ENCODE results near the gene SNTA1.

Gene SNTA1

GRCh38 chr20:33372993-33373441, 70.5 kb downstream of the SNTA1 start:
- in situ Hi-C loops (cut with HindIII; ENCODE audit: low sequenced_read_pairs), result no loop called here
- TF ChIP-seq CTCF (IDR thresholded peaks at IDR 0.05; ENCODE audit: low read depth, low read length), result no peak
- H3K4me3 ChIP-seq (ENCODE audit: low read depth, low read length), result no peak overlapping the region
- no peak for DNase-seq (ENCODE audit: low read depth, low spot score)

GRCh38 chr20:33370291-33370690, 73.3 kb downstream of the SNTA1 start:
- no peak for DNase-seq (ENCODE audit: low read depth, low spot score)
- no peak for TF ChIP-seq CTCF (IDR thresholded peaks at IDR 0.05; ENCODE audit: low read depth, low read length)
- H3K4me3 ChIP-seq (ENCODE audit: low read depth, low read length), result no peak overlapping the region
- in situ Hi-C loops (cut with HindIII; ENCODE audit: low sequenced_read_pairs), result no loop called here

GRCh38 chr20:33362898-33363297, 80.7 kb downstream of the SNTA1 start:
- no peak for TF ChIP-seq CTCF (IDR thresholded peaks at IDR 0.05; ENCODE audit: low read depth, low read length)
- no peak for DNase-seq (ENCODE audit: low read depth, low spot score)
- in situ Hi-C loops (cut with HindIII; ENCODE audit: low sequenced_read_pairs), result no loop called here
- no peak overlapping the region for H3K4me3 ChIP-seq (ENCODE audit: low read depth, low read length)

GRCh38 chr20:33359399-33360261, 83.9 kb downstream of the SNTA1 start:
- H3K4me3 ChIP-seq (ENCODE audit: low read depth, low read length), result no peak overlapping the region
- TF ChIP-seq CTCF (IDR thresholded peaks at IDR 0.05; ENCODE audit: low read depth, low read length), result no peak
- in situ Hi-C loops (cut with HindIII; ENCODE audit: low sequenced_read_pairs), result no loop called here
- DNase-seq (ENCODE audit: low read depth, low spot score), result no peak

Data from astrocyte of the spinal cord (primary cell).